IMR-90 (cell line): ENCODE data around the gene MEF2C. TPM values are rescaled to one million over a fixed set of nuclear protein-coding genes. Genes with fewer than 3 reads are reported as not detected.

Experiments used
- ATAC-seq: fragments of 200-7000 bp; cut with Tn5 transposase; 2 replicates; pipeline ENCODE4 v1.9.1; 2020; ENCODE audit warnings: low read depth, mild to moderate bottlenecking, moderate library complexity
- BruUV-seq: library from RNA; stranded (reverse); fragments of 400-500 nt; replicated peaks from 2 replicates; lab custom pipeline; 2021; lab: Mats Ljungman, UMichigan
- CTCF ChIA-PET: fragments of 300-600 bp; formaldehyde crosslinking; extraction: SDS; loops from one replicate; lab custom pipeline; 2021; ENCODE audit warnings: antibody characterized with exemption; lab: Yijun Ruan, JAX
- POLR2A ChIA-PET: fragments of 300-600 bp; sonication (Branson Sonifier 250); formaldehyde crosslinking; loops from one replicate; lab custom pipeline; 2022; ENCODE audit warnings: antibody characterized with exemption; ENCODE audit not compliant: unreplicated experiment; lab: Charles Lee
- DNase-seq: peaks from one replicate; pipeline ENCODE4 v3.0.0; 2013
- H2AFZ ChIP-seq: replicated peaks from 2 replicates; pipeline ENCODE3; 2013; ENCODE audit warnings: low read length, mild to moderate bottlenecking; ENCODE audit not compliant: poor library complexity
- H2AK5ac ChIP-seq: 2 replicates; pipeline ENCODE4 v1.6.1; 2013; ENCODE audit warnings: low read depth, low read length, inconsistent platforms
- H2AK9ac ChIP-seq: replicated peaks from 2 replicates; pipeline ENCODE3; 2013; ENCODE audit warnings: mild to moderate bottlenecking, low read depth, low read length, moderate library complexity; ENCODE audit not compliant: poor library complexity
- H2BK120ac ChIP-seq: 2 replicates; pipeline ENCODE4 v1.6.1; 2013; ENCODE audit warnings: low read depth, low read length, inconsistent platforms
- H2BK15ac ChIP-seq: 3 replicates; pipeline ENCODE4 v1.6.1; 2013; ENCODE audit warnings: low read depth, low read length, inconsistent platforms
- H2BK20ac ChIP-seq: 2 replicates; pipeline ENCODE4 v1.6.1; 2013; ENCODE audit warnings: low read depth, mild to moderate bottlenecking, inconsistent platforms, low read length, moderate library complexity
- H2BK5ac ChIP-seq: 2 replicates; pipeline ENCODE4 v1.6.1; 2013; ENCODE audit warnings: mild to moderate bottlenecking, low read depth, low read length, inconsistent platforms; ENCODE audit not compliant: poor library complexity, severe bottlenecking
- H3K14ac ChIP-seq: replicated peaks from 2 replicates; pipeline ENCODE4 v1.6.1; 2013; ENCODE audit warnings: low read depth, low read length, inconsistent platforms
- H3K18ac ChIP-seq: 2 replicates; pipeline ENCODE4 v1.6.1; 2013; ENCODE audit warnings: low read depth, low read length, control low read depth
- H3K23ac ChIP-seq: 2 replicates; pipeline ENCODE4 v1.6.1; 2013; ENCODE audit warnings: low read depth, low read length, inconsistent platforms
- H3K27ac ChIP-seq: 2 replicates; pipeline ENCODE4 v1.5.1; 2013; ENCODE audit warnings: mild to moderate bottlenecking, control low read depth, low read length; ENCODE audit not compliant: insufficient read depth
- H3K27me3 ChIP-seq: 2 replicates; pipeline ENCODE4 v1.6.1; 2013; ENCODE audit warnings: low read length; ENCODE audit not compliant: control insufficient read depth, insufficient read depth
- H3K36me3 ChIP-seq: 2 replicates; pipeline ENCODE4 v1.6.1; 2013; ENCODE audit warnings: low read length, mixed read lengths; ENCODE audit not compliant: control insufficient read depth, insufficient read depth
- H3K4ac ChIP-seq: 2 replicates; pipeline ENCODE4 v1.6.1; 2013; ENCODE audit warnings: low read depth, low read length, inconsistent platforms
- H3K4me1 ChIP-seq: 2 replicates; pipeline ENCODE4 v1.6.1; 2013; ENCODE audit warnings: low read length, mixed read lengths; ENCODE audit not compliant: control insufficient read depth, insufficient read depth
- H3K4me2 ChIP-seq: 2 replicates; pipeline ENCODE4 v1.6.1; 2013; ENCODE audit warnings: low read depth, mild to moderate bottlenecking, control low read depth, low read length, moderate library complexity
- H3K4me3 ChIP-seq: 2 replicates; pipeline ENCODE4 v1.5.1; 2013; ENCODE audit warnings: low read depth, mild to moderate bottlenecking, control low read depth, low read length, moderate library complexity; ENCODE audit not compliant: insufficient read depth
- H3K56ac ChIP-seq: 2 replicates; pipeline ENCODE4 v1.6.1; 2013; ENCODE audit warnings: low read length, inconsistent platforms; ENCODE audit not compliant: insufficient read depth; ENCODE audit errors: extremely low read depth
- H3K79me1 ChIP-seq, 2 experiments: 2 replicates each; pipeline ENCODE4 v1.6.1; 2013; ENCODE audit warnings: low read length in 2 of 2, inconsistent platforms in 1 of 2, low read depth in 1 of 2
- H3K9ac ChIP-seq: 2 replicates; pipeline ENCODE4 v1.6.1; 2013; ENCODE audit warnings: low read depth, low read length, control low read depth
- H3K9me1 ChIP-seq: 2 replicates; pipeline ENCODE4 v1.6.1; 2013; ENCODE audit warnings: low read length, inconsistent platforms; ENCODE audit not compliant: insufficient read depth
- H3K9me3 ChIP-seq: 2 replicates; pipeline ENCODE4 v1.6.1; 2013; ENCODE audit warnings: low read length; ENCODE audit not compliant: control insufficient read depth, insufficient read depth
- H4K20me1 ChIP-seq: 2 replicates; pipeline ENCODE4 v1.6.1; 2013; ENCODE audit warnings: low read length, inconsistent platforms; ENCODE audit not compliant: insufficient read depth
- H4K5ac ChIP-seq: 2 replicates; pipeline ENCODE4 v1.6.1; 2013; ENCODE audit warnings: mild to moderate bottlenecking, low read depth, low read length, control low read depth
- H4K8ac ChIP-seq, 2 experiments: 2 replicates each; pipeline ENCODE4 v1.6.1; 2013; ENCODE audit warnings: low read depth in 2 of 2, low read length in 2 of 2, control low read depth in 1 of 2, inconsistent platforms in 1 of 2
- H4K91ac ChIP-seq: 2 replicates; pipeline ENCODE4 v1.6.1; 2013; ENCODE audit warnings: low read depth, low read length, inconsistent platforms; ENCODE audit not compliant: insufficient read depth
- BHLHE40 ChIP-seq: fragments of 150-350 bp; IDR thresholded peaks from 2 replicates; pipeline ENCODE4 v1.6.1; 2016; ENCODE audit warnings: mild to moderate bottlenecking, low read depth, low read length
- CTCF ChIP-seq: conservative IDR thresholded peaks from 2 replicates; pipeline ENCODE4 v1.5.1; 2012; ENCODE audit warnings: mild to moderate bottlenecking, low read depth, low read length, improper control_type of control experiment
- MAFK ChIP-seq: IDR thresholded peaks from 2 replicates; pipeline ENCODE4 v1.6.1; 2012; ENCODE audit warnings: low read depth, low read length, improper control_type of control experiment
- MAZ ChIP-seq: IDR thresholded peaks from 2 replicates; pipeline ENCODE4 v1.6.1; 2012; ENCODE audit warnings: low read depth, mild to moderate bottlenecking, low read length, improper control_type of control experiment, moderate library complexity, borderline replicate concordance
- MXI1 ChIP-seq: IDR thresholded peaks from 2 replicates; pipeline ENCODE4 v1.6.1; 2012; ENCODE audit warnings: low read depth, mild to moderate bottlenecking, low read length, moderate library complexity, borderline replicate concordance
- NFE2L2 ChIP-seq: fragments of 150-350 bp; IDR thresholded peaks from 2 replicates; pipeline ENCODE4 v1.6.1; 2016; ENCODE audit warnings: low read depth, mild to moderate bottlenecking, low read length
- RAD21 ChIP-seq: IDR thresholded peaks from 2 replicates; pipeline ENCODE4 v1.6.1; 2012; ENCODE audit warnings: low read length, improper control_type of control experiment
- RCOR1 ChIP-seq: IDR thresholded peaks from 2 replicates; pipeline ENCODE4 v1.6.1; 2012; ENCODE audit warnings: mild to moderate bottlenecking, low read length, improper control_type of control experiment; ENCODE audit not compliant: insufficient replicate concordance
- SMC3 ChIP-seq: fragments of 150-350 bp; IDR thresholded peaks from 2 replicates; pipeline ENCODE4 v1.6.1; 2016; ENCODE audit warnings: low read depth, mild to moderate bottlenecking, antibody characterized with exemption, low read length, moderate library complexity
- USF2 ChIP-seq: fragments of 150-350 bp; IDR thresholded peaks from 2 replicates; pipeline ENCODE4 v1.6.1; 2017; ENCODE audit warnings: mild to moderate bottlenecking, antibody characterized with exemption, low read length, low read depth
- WGBS, 2 experiments: methylation state at CpG; one replicate each; pipeline versions ENCODE4 v1.1.5 to v1.1.7; 2013; ENCODE audit warnings: missing lambda C conversion rate in 2 of 2; ENCODE audit not compliant: insufficient read length in 1 of 2; ENCODE audit errors: extremely low coverage in 2 of 2; 5-methylcytosine and 5-hydroxymethylcytosine counted together
- dilution Hi-C: fragments of 300-500 bp; cut with HindIII; formaldehyde crosslinking; loops from one replicate; pipeline ENCODE4 v1.14.3; 2018; ENCODE audit warnings: low sequenced_read_pairs; ENCODE audit not compliant: unreplicated experiment
- in situ Hi-C: fragments of 300-500 bp; cut with MboI; formaldehyde crosslinking; loops from 3 replicates; pipeline ENCODE4 v1.14.3; 2019; ENCODE audit warnings: low sequenced_read_pairs, inconsistent platforms, mixed read lengths
- intact Hi-C: fragments of 100-400 bp; cut with micrococcal nuclease; formaldehyde crosslinking; loops from 2 replicates; pipeline ENCODE4 v1.10.0; 2022
- polyA plus RNA-seq, 3 experiments: library from polyadenylated mRNA; depleted of rRNA; stranded (reverse); fragments of >200 nt; gene quantifications; 2 replicates each; pipeline ENCODE4 v1.2.3, GENCODE V29; 2012; ENCODE audit warnings: low replicate concordance in 1 of 3
- total RNA-seq: library from RNA; depleted of rRNA; stranded (reverse); fragments of >200 nt; gene quantifications from 2 replicates; pipeline ENCODE4 v1.2.3, GENCODE V29; 2012

The MEF2C gene
- total and polyA plus RNA-seq, 2 of the 4 experiments (the other 2 are of a cell fraction): 1.5 to 6.8 TPM

GRCh38 chr5:88695232-88695631, 187.8 kb downstream of the MEF2C start:
- in situ Hi-C loops: no loop called here
- Histone ChIP-seq H3K56ac (no peak overlapping the region), H3K4me3 (no peak overlapping the region), H4K8ac (no peak overlapping the region), H3K4me1 (peaks cover 3% of the 10 kb centered on the region; the same call in 1 of the 2 replicates), H3K79me1 (no peaks in the 10 kb centered on the region), H4K20me1 (no peaks in the 10 kb centered on the region), H2BK120ac (no peak overlapping the region), H2BK20ac (no peak overlapping the region), H3K36me3 (no peaks in the 10 kb centered on the region), H2BK5ac (no peak overlapping the region), H3K4me2 (peak overlapping the region; percentile 39; the same call in 1 of the 2 replicates), H2BK15ac (no peak overlapping the region), H3K9ac (no peak overlapping the region), H4K91ac (no peak overlapping the region), H4K5ac (no peak overlapping the region), H3K4ac (no peak overlapping the region), H3K27me3 (peaks cover 55% of the 10 kb centered on the region), H2AK9ac (no peak overlapping the region), H3K18ac (no peak overlapping the region), H3K9me3 (no peaks in the 10 kb centered on the region), H3K23ac (no peak overlapping the region), H3K14ac (no peak overlapping the region), H3K9me1 (no peaks in the 10 kb centered on the region), H2AK5ac (no peak overlapping the region), H3K27ac (no peak overlapping the region), H2AFZ (no peak overlapping the region)
- ChIA-PET POLR2A (interaction anchor here (0.6 kb wide), 1 partner anchor 1470 kb away, joined by 3 read pairs; no protein-coding TSS in a partner anchor), CTCF (interaction anchor here (0.6 to 1.6 kb wide), 4 partner anchors 12 to 1646 kb away, joined by 3 to 7 read pairs (median 4); no protein-coding TSS in a partner anchor)
- TF ChIP-seq BHLHE40 (no peak), RAD21 (no peak), MAZ (no peak), MXI1 (no peak), SMC3 (no peak), USF2 (no peak), RCOR1 (no peak), MAFK (no peak), CTCF (no peak), NFE2L2 (no peak)
- BruUV-seq: no TSS peak
- WGBS, 2 experiments: 13% methylated on average over 6 of the region's 19 CpGs; no CpG with 5 or more reads in 1 of the 2 experiments
- intact Hi-C loops: no loop called here
- no peak for ATAC-seq
- dilution Hi-C loops: no loop called here
- DNase-seq: no peak
